GM21619 (cell line): Measurements from ENCODE around the gene ZSCAN22.

Experiments used
- ATAC-seq: cut with Tn5 transposase; IDR thresholded peaks from one replicate; pipeline ENCODE4 v1.9.1; 2021; ENCODE audit not compliant: unreplicated experiment

The ZSCAN22 gene

GRCh38 chr19:58350871-58351557, 24.2 kb downstream of the ZSCAN22 start:
- no peak for ATAC-seq

GRCh38 chr19:58351558-58351878, 24.7 kb downstream of the ZSCAN22 start:
- no peak for ATAC-seq

- no peak for ATAC-seq
Measured at GRCh38 chr19:58351990-58352755, 25.4 kb downstream of the ZSCAN22 start.

- ATAC-seq: no peak
Measured at GRCh38 chr19:58352760-58353671, 26.2 kb downstream of the ZSCAN22 start, which contains the start of gene A1BG. A1BG (minus strand) TSS chr19:58353492; CDS start chr19:58353437, 55 bp downstream.

DNA sequence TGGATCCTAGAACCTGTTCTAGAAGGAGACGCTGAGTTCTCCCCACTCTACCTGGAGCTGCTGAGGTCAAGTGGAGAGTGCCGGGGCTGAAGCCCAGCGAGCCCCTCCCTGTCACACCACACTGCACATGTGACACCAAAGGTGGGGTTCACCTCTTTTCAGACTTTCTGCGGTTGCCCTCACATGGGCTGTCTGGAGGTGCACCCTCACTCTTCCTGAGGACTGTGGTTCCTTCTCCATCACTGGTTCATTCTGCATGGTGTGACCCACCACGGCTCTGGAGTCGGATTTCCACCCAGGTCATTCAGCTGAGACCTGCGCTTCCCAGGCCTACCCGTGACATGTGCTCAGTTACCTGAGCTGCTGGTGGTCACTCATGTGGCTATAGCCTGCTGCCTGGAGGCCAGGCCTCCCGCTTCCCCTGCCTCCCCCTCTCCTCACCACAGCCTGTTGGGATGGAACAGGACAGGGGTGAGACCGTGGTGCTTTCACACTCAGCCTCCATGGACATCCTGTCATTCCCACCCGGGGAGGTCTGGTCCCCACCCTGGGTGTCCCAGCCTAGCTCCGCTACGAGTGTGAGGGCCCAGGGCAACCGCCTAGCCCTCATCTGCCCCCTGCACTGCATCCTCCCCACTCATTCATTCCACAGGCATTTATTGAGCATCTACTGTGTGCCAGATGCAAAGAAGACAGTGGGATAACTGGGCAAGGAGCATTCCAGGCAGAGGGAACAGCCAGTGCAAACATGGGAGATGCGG, 27.1 kb downstream of the ZSCAN22 start:
- ATAC-seq: no peak

DNA sequence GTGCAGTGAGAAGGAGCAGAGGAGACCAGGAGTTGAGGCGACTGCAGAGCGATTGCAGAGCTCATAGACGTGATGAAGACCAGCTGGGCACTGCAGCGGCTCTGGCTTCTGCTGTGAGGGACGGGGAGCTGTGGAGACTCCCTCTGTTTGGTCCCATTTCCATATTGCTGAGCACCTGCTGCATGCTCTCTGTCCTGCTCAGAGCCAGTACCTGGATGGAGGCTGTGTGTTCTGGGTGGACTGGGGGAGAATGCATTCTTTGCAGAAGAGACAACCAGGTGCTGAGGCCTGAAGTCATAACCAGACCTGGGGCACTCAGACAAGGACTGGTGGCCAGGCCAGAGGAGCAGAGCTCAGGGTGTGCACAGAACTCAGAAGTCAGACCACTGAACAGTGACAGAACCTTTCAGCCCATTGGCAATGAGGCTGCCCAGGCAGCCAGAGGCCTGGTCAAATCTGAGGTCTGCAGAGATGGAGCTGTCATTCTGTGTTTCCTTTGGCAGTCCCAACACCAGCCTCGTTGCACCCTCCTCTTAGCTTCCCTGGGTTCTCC, 27.8 kb downstream of the ZSCAN22 start:
- no peak for ATAC-seq

GRCh38 chr19:58355215-58355796, 28.5 kb downstream of the ZSCAN22 start:
- no peak for ATAC-seq

DNA sequence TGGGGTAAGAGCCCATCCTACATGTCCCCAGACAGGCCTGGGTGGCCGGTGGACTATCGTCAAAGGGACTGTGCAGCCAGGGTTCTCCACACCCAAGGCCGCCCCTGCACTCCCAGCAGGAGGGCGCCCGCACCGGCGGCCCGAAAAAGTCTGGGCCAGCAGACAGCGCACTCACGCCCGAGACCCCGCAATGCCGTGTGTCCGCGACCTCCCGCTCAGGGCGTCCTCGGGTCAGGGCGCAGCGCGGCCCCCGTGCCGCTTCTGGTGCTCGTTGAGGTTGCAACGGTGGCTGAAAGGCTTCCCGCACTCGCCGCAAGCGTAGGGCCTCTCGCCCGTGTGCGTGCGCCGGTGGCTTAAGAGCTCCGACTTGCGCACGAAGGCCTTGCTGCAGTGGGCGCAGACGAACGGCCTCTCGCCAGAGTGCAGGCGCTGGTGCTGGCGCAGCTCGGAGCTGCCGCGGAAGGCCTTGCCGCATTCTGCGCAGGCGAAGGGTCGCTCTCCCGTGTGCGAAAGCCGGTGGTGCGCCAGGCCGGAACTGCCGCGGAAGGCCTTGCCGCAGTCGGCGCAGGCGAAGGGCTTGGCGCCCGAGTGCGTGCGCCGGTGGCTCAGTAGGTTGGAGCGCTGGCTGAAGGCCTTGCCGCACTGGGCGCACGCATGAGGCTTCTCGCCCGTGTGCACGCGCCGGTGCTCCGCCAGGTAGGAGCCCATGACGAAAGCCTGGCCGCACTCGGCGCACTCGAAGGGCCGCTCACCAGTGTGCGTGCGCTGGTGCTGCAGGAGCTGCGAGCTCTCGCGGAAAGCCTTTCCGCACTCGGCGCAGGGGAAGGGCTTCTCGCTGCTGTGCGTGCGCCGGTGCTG, 29.3 kb downstream of the ZSCAN22 start:
- ATAC-seq: no peak

- no peak for ATAC-seq
Measured at GRCh38 chr19:58356766-58357480, 30.1 kb downstream of the ZSCAN22 start.

GRCh38 chr19:58357481-58358145, 30.8 kb downstream of the ZSCAN22 start:
- ATAC-seq: no peak

GRCh38 chr19:58361900-58362271, 35.1 kb downstream of the ZSCAN22 start:
- ATAC-seq: peak; percentile 16

GRCh38 chr19:58362272-58362994, 35.6 kb downstream of the ZSCAN22 start, which contains the start of gene ZNF497:
ZNF497 (minus strand) TSS chr19:58362751; CDS start chr19:58357635, 5,116 bp downstream.
- ATAC-seq: peak; percentile 83

GRCh38 chr19:58364146-58364545, 37.4 kb downstream of the ZSCAN22 start:
- no peak for ATAC-seq

- no peak for ATAC-seq
Measured at GRCh38 chr19:58366585-58367430, 40.0 kb downstream of the ZSCAN22 start.

GRCh38 chr19:58367698-58368454, 41.1 kb downstream of the ZSCAN22 start:
- no peak for ATAC-seq
